Suprapubic skin (tissue), 4 donors: Measurements from ENCODE around the gene MYO1E.

Experiments used
- CTCF ChIP-seq, 2 donors: fragments of 200-600 bp in 1 of 2; fragments of 450-650 bp in 1 of 2; sonication (generic) in 1 of 2; IDR thresholded peaks; one replicate each; pipeline ENCODE4 v1.5.1; 2016 to 2019; ENCODE audit warnings: antibody characterized with exemption in 2 of 2, mild to moderate bottlenecking in 1 of 2, moderate library complexity in 1 of 2
- EP300 ChIP-seq: sonication (generic); formaldehyde crosslinking; IDR thresholded peaks from one replicate; pipeline ENCODE4 v1.6.1; 2017; ENCODE audit warnings: antibody characterized with exemption
- POLR2AphosphoS5 ChIP-seq, 3 donors: sonication (generic); formaldehyde crosslinking; IDR thresholded peaks; one replicate each; pipeline ENCODE4 v1.6.1; 2017; ENCODE audit warnings: antibody characterized with exemption in 3 of 3

- TF ChIP-seq POLR2AphosphoS5 (IDR thresholded peaks at IDR 0.05) (no peak), CTCF (IDR thresholded peaks at IDR 0.05) (no peak), EP300 (no peak)
Measured at GRCh38 chr15:59332009-59332408, 40.7 kb downstream of the MYO1E start.
